GM06990 (cell line): ENCODE data around the gene LAMTOR2.

Experiments
- DNase-seq: peaks from one replicate; pipeline ENCODE4 v3.0.0-alpha.2; 2011; ENCODE audit not compliant: insufficient read length; ENCODE audit errors: extremely low read depth
- H3K27me3 ChIP-seq: replicated peaks from 2 replicates; pipeline ENCODE4 v1.6.0; 2011; ENCODE audit warnings: low read length; ENCODE audit not compliant: control insufficient read depth, insufficient read depth
- H3K36me3 ChIP-seq: 2 replicates; pipeline ENCODE4 v1.5.1; 2011; ENCODE audit warnings: low read length; ENCODE audit not compliant: control insufficient read depth, insufficient read depth
- H3K4me3 ChIP-seq: replicated peaks from 2 replicates; pipeline ENCODE4 v1.5.1; 2011; ENCODE audit warnings: low read depth, mild to moderate bottlenecking, control low read depth, low read length
- CTCF ChIP-seq: IDR thresholded peaks from 2 replicates; pipeline ENCODE4 v1.5.1; 2011; ENCODE audit warnings: low read length, control low read depth, mild to moderate bottlenecking, inconsistent platforms; ENCODE audit not compliant: insufficient read depth, poor library complexity, severe bottlenecking

The LAMTOR2 gene

GRCh38 chr1:156054500-156055280 is at the start of gene LAMTOR2:
TSS of gene LAMTOR2 (plus strand) at chr1:156054782. CDS start at chr1:156054890, 108 bp downstream.
- Histone ChIP-seq H3K27me3 (no peaks in the 10 kb centered on the region), H3K36me3 (peaks cover 6% of the 10 kb centered on the region), H3K4me3 (peak within 1 kb of the TSS; percentile 99)
- peak; percentile 1 for TF ChIP-seq CTCF
- peak; percentile 92 for DNase-seq

GRCh38 chr1:156004843-156005584 is 49.6 kb upstream of the LAMTOR2 start:
- no peak for TF ChIP-seq CTCF
- H3K27me3 ChIP-seq: no peaks in the 10 kb centered on the region
- DNase-seq: no peak
- H3K36me3 ChIP-seq: peaks cover 7% of the 10 kb centered on the region
- H3K4me3 ChIP-seq: no peak overlapping the region

GRCh38 chr1:156006666-156007376 is 47.8 kb upstream of the LAMTOR2 start:
- Histone ChIP-seq H3K4me3 (no peak overlapping the region), H3K36me3 (peaks cover 17% of the 10 kb centered on the region), H3K27me3 (no peaks in the 10 kb centered on the region)
- no peak for TF ChIP-seq CTCF
- no peak for DNase-seq

- peaks cover 20% of the 10 kb centered on the region for H3K36me3 ChIP-seq
- no peak for DNase-seq
- H3K27me3 ChIP-seq: no peaks in the 10 kb centered on the region
- H3K4me3 ChIP-seq: no peak overlapping the region
- TF ChIP-seq CTCF: no peak
Measured at GRCh38 chr1:156009404-156009803, 45.2 kb upstream of the LAMTOR2 start.

GRCh38 chr1:156012051-156012817 is 42.3 kb upstream of the LAMTOR2 start:
- no peaks in the 10 kb centered on the region for H3K27me3 ChIP-seq
- peak; percentile 55 for DNase-seq
- H3K4me3 ChIP-seq: no peak overlapping the region
- peaks cover 24% of the 10 kb centered on the region for H3K36me3 ChIP-seq
- no peak for TF ChIP-seq CTCF
